ENCODE results near the gene SLC13A3. TPM values are rescaled to one million over a fixed set of nuclear protein-coding genes. Genes with fewer than 3 reads are reported as not detected.

SLC13A3 gene, protein sequence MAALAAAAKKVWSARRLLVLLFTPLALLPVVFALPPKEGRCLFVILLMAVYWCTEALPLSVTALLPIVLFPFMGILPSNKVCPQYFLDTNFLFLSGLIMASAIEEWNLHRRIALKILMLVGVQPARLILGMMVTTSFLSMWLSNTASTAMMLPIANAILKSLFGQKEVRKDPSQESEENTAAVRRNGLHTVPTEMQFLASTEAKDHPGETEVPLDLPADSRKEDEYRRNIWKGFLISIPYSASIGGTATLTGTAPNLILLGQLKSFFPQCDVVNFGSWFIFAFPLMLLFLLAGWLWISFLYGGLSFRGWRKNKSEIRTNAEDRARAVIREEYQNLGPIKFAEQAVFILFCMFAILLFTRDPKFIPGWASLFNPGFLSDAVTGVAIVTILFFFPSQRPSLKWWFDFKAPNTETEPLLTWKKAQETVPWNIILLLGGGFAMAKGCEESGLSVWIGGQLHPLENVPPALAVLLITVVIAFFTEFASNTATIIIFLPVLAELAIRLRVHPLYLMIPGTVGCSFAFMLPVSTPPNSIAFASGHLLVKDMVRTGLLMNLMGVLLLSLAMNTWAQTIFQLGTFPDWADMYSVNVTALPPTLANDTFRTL
- total RNA-seq (1 to 10 TPM in 6 of 7 donors, under 1 TPM in 1; 0.36 to 6.1 (median 4.6) TPM), polyA plus RNA-seq (1 to 10 TPM; 1.3 to 7.1 TPM)
- long read RNA-seq, donor 1, partial matches to known transcripts, result 0 of 4 reads
- long read RNA-seq, donor 1, other reads (novel, unspliced or antisense), result 4 of 4 reads
- long read RNA-seq, donor 2, result 0 reads
- long read RNA-seq, donor 3, partial matches to known transcripts, result 1 of 3 reads
- long read RNA-seq, donor 3, other reads (novel, unspliced or antisense), result 2 of 3 reads

- no peak for TF ChIP-seq CTCF (IDR thresholded peaks at IDR 0.05)
- H3K27ac ChIP-seq, result no peak within 1 kb of the TSS
- 15 to 19% (median 19%) methylated on average over 54 to 55 of the region's 55 CpGs for WGBS, 3 donors
- H3K4me3 ChIP-seq, result no peak within 1 kb of the TSS
- no peaks in the 10 kb centered on the region for H3K36me3 ChIP-seq
- no peaks in the 10 kb centered on the region for H3K9me3 ChIP-seq
- no peak for DNase-seq
- no peaks in the 10 kb centered on the region for H3K27me3 ChIP-seq
- peaks cover 4% of the 10 kb centered on the region for H3K4me1 ChIP-seq (ENCODE audit: insufficient read depth)
- intact Hi-C loops (cut with DNase I), result no loop called here
Observed at GRCh38 chr20:46651091-46651962, at the start of gene SLC13A3. SLC13A3 (minus strand) TSS chr20:46651459; CDS start chr20:46651421, 38 bp downstream.

- H3K36me3 ChIP-seq, result no peaks in the 10 kb centered on the region
- 69 to 70% (median 70%) methylated on average over 2 of the region's 2 CpGs for WGBS, 3 donors
- intact Hi-C loops (cut with DNase I), result no loop called here
Observed at GRCh38 chr20:46701057-46701456, 49.8 kb upstream of the SLC13A3 start.

DNA sequence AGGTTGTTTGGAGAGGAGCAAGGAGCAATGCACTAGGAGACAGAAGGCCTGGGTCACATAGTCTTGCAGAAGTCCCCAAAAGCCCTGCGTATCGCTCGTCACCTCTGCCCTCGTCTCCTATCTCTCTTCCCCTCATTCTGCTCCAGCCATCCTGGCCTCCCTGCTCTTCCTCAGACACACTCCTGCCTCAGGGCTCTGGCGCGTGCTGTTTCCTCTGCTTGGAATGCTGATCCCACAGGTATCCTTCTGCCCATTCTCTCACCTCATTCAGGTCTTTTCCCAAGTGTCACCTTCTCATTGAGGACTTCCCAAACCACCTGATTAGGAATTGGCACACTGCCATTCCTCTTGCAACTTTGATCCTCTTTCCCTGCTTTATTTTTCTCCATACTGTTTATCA lies 49.2 kb upstream of the SLC13A3 start:
- DNase-seq, result no peak
- Histone ChIP-seq H3K36me3 (no peaks in the 10 kb centered on the region), H3K4me1 (ENCODE audit: insufficient read depth) (no peaks in the 10 kb centered on the region), H3K27ac (no peak overlapping the region), H3K27me3 (no peaks in the 10 kb centered on the region), H3K4me3 (no peak overlapping the region), H3K9me3 (no peaks in the 10 kb centered on the region)
- WGBS, 3 donors, result 81 to 88% (median 82%) methylated on average over 6 of the region's 6 CpGs
- intact Hi-C loops (cut with DNase I), result no loop called here
- TF ChIP-seq CTCF (IDR thresholded peaks at IDR 0.05) (no peak), POLR2A (IDR thresholded peaks at IDR 0.05) (no peak), EP300 (IDR thresholded peaks at IDR 0.05) (no peak)

More at GRCh38 chr20:46701057-46701456, 49.8 kb upstream of the SLC13A3 start:
- no peak for DNase-seq
- Histone ChIP-seq H3K27me3 (no peaks in the 10 kb centered on the region), H3K4me3 (no peak overlapping the region), H3K9me3 (no peaks in the 10 kb centered on the region), H3K27ac (no peak overlapping the region), H3K4me1 (ENCODE audit: insufficient read depth) (no peaks in the 10 kb centered on the region)
- no peak for TF ChIP-seq CTCF (IDR thresholded peaks at IDR 0.05)
- no peak for TF ChIP-seq EP300 (IDR thresholded peaks at IDR 0.05)
- TF ChIP-seq POLR2A (IDR thresholded peaks at IDR 0.05), result no peak

Data from ovary (tissue), 10 donors.